H1 (cell line): ENCODE measurements around the gene RBM20.

Source experiments
- ATF2 ChIP-seq: IDR thresholded peaks from 2 replicates; pipeline ENCODE4 v1.6.1; 2012; ENCODE audit warnings: low read length, inconsistent platforms
- CEBPB ChIP-seq: IDR thresholded peaks from 2 replicates; pipeline ENCODE4 v1.6.1; 2012; ENCODE audit warnings: low read depth, low read length
- CHD2 ChIP-seq: IDR thresholded peaks from 2 replicates; pipeline ENCODE4 v1.6.1; 2012; ENCODE audit warnings: low read length, improper control_type of control experiment
- CTCF ChIP-seq, 3 experiments: IDR thresholded peaks; 1 replicate in 2 of 3; 2 replicates in 1 of 3; pipeline versions ENCODE4 v1.5.1 to v1.6.1; 2011; ENCODE audit warnings: low read length in 3 of 3, mild to moderate bottlenecking in 3 of 3, inconsistent platforms in 2 of 3, low read depth in 1 of 3, moderate library complexity in 1 of 3; ENCODE audit not compliant: insufficient read depth in 1 of 3; ENCODE audit errors: control extremely low read depth in 1 of 3
- EP300 ChIP-seq, 2 experiments: IDR thresholded peaks; 1 replicate in 1 of 2; 2 replicates in 1 of 2; pipeline ENCODE4 v1.6.1; 2011 to 2012; ENCODE audit warnings: low read depth in 2 of 2, low read length in 2 of 2, mild to moderate bottlenecking in 2 of 2, borderline replicate concordance in 1 of 2, inconsistent platforms in 1 of 2, moderate library complexity in 1 of 2
- KDM1A ChIP-seq: fragments of 200-600, 300-600 bp; sonication (generic); IDR thresholded peaks from 2 replicates; pipeline ENCODE4 v1.7.1; 2016; ENCODE audit warnings: mild to moderate bottlenecking, low read length, borderline replicate concordance
- KDM5A ChIP-seq: fragments of 200-600 bp; IDR thresholded peaks from 2 replicates; pipeline ENCODE4 v1.7.1; 2012; ENCODE audit warnings: mild to moderate bottlenecking, low read length, inconsistent platforms, mixed read lengths
- MAX ChIP-seq: IDR thresholded peaks from 2 replicates; pipeline ENCODE4 v1.6.1; 2012; ENCODE audit warnings: inconsistent platforms
- NRF1 ChIP-seq: IDR thresholded peaks from 2 replicates; pipeline ENCODE4 v1.6.1; 2011; ENCODE audit warnings: mild to moderate bottlenecking, low read depth, low read length, improper control_type of control experiment
- POLR2AphosphoS5 ChIP-seq: IDR thresholded peaks from 2 replicates; pipeline ENCODE4 v1.6.1; 2011; ENCODE audit warnings: low read depth, low read length
- RAD21 ChIP-seq, 2 experiments: IDR thresholded peaks in 1 of 2; conservative IDR thresholded peaks in 1 of 2; 2 replicates each; pipeline ENCODE4 v1.6.1; 2011; ENCODE audit warnings: low read depth in 2 of 2, low read length in 2 of 2, improper control_type of control experiment in 1 of 2, inconsistent platforms in 1 of 2, mild to moderate bottlenecking in 1 of 2, moderate library complexity in 1 of 2
- SIN3A ChIP-seq, 2 experiments: IDR thresholded peaks in 1 of 2; conservative IDR thresholded peaks in 1 of 2; 2 replicates each; pipeline ENCODE4 v1.6.1; 2011 to 2012; ENCODE audit warnings: low read length in 2 of 2, improper control_type of control experiment in 1 of 2, low read depth in 1 of 2, mild to moderate bottlenecking in 1 of 2
- SUZ12 ChIP-seq: fragments of 200-600 bp; sonication (generic); IDR thresholded peaks from 2 replicates; pipeline ENCODE4 v1.6.1; 2012; ENCODE audit warnings: mild to moderate bottlenecking, inconsistent platforms, low read length, moderate library complexity, mixed read lengths
- TAF1 ChIP-seq: IDR thresholded peaks from 2 replicates; pipeline ENCODE4 v1.6.1; 2011; ENCODE audit warnings: mild to moderate bottlenecking, low read depth, low read length

GRCh38 chr10:110880012-110880411 lies 235.9 kb downstream of the RBM20 start:
- no peak for TF ChIP-seq TAF1
- TF ChIP-seq MAX: no peak
- no peak for TF ChIP-seq KDM1A
- no peak for TF ChIP-seq NRF1
- TF ChIP-seq ATF2: no peak
- no peak for TF ChIP-seq CTCF (IDR thresholded peaks at IDR 0.05; ENCODE audit: control extremely low read depth in 1 of 3, insufficient read depth in 1 of 3, low read depth in 1 of 3, low read length in 3 of 3)
- TF ChIP-seq KDM5A: no peak
- TF ChIP-seq SUZ12: no peak
- no peak for TF ChIP-seq EP300 (IDR thresholded peaks at IDR 0.05; ENCODE audit: borderline replicate concordance in 1 of 2, low read depth in 2 of 2, low read length in 2 of 2)
- TF ChIP-seq RAD21 (IDR thresholded peaks at IDR 0.05 in 1 of 2, conservative IDR thresholded peaks at IDR 0.05 in 1 of 2; ENCODE audit: low read depth in 2 of 2, low read length in 2 of 2): no peak
- TF ChIP-seq POLR2AphosphoS5: no peak
- TF ChIP-seq CHD2: no peak
- no peak for TF ChIP-seq CEBPB
- no peak for TF ChIP-seq SIN3A (conservative IDR thresholded peaks at IDR 0.05 in 1 of 2, IDR thresholded peaks at IDR 0.05 in 1 of 2; ENCODE audit: low read depth in 1 of 2, low read length in 2 of 2)
